K562 (cell line): ENCODE results near the gene TMEM95. TPM values are rescaled to one million over a fixed set of nuclear protein-coding genes. Genes with fewer than 3 reads are reported as not detected.

Source experiments
- ATAC-seq: fragments of 200-7000 bp; cut with Tn5 transposase; 3 replicates; pipeline ENCODE4 v1.9.1; 2020; ENCODE audit warnings: moderate library complexity
- BruUV-seq: library from RNA; stranded (reverse); fragments of 400-500 nt; replicated peaks from 2 replicates; lab custom pipeline; 2021; lab: Mats Ljungman, UMichigan
- CTCF ChIA-PET: fragments of 300-600 bp; formaldehyde crosslinking; extraction: SDS; loops from one replicate; lab custom pipeline; 2021; ENCODE audit warnings: low intra/inter-chr PET ratio; lab: Yijun Ruan, JAX
- POLR2A ChIA-PET: fragments of 300-600, 350-650 bp; sonication (Branson Sonifier 250); formaldehyde crosslinking; extraction: SDS; loops from one replicate; lab custom pipeline; 2021; ENCODE audit warnings: antibody characterized with exemption, inconsistent platforms; lab: Yijun Ruan, JAX
- DNase-seq, 4 experiments: peaks; one replicate each; pipeline versions ENCODE4 v3.0.0 to v3.0.0-alpha.2; 2011 to 2018; ENCODE audit warnings: low spot score in 3 of 4, mixed read lengths in 3 of 4; ENCODE audit errors: extremely low read depth in 1 of 4
- FAIRE-seq: peaks from 2 replicates; lab custom pipeline; 2011; peaks lifted over from hg19 to GRCh38; lab: Jason Lieb, UNC
- H2AFZ ChIP-seq: 2 replicates; pipeline ENCODE4 v1.6.0; 2011; ENCODE audit warnings: low read depth, low read length, control low read depth, inconsistent platforms
- H3K27ac ChIP-seq: fragments of 200-600 bp; 3 replicates; pipeline ENCODE4 v1.8.0; 2011; ENCODE audit warnings: low read depth, mild to moderate bottlenecking, control low read depth, inconsistent platforms, low read length, moderate library complexity, mixed read lengths; ENCODE audit errors: extremely low read depth
- H3K27me3 ChIP-seq, 2 experiments: fragments of 300-600 bp in 1 of 2; 2 replicates in 1 of 2; 3 replicates in 1 of 2; pipeline versions ENCODE4 v1.6.0 to v1.8.0; 2011; ENCODE audit warnings: inconsistent platforms in 2 of 2, low read length in 2 of 2, mild to moderate bottlenecking in 1 of 2, mixed read lengths in 1 of 2, moderate library complexity in 1 of 2; ENCODE audit not compliant: control insufficient read depth in 2 of 2, insufficient read depth in 2 of 2
- H3K36me3 ChIP-seq: fragments of 300-600 bp; 3 replicates; pipeline ENCODE4 v1.8.0; 2011; ENCODE audit warnings: mild to moderate bottlenecking, low read length, inconsistent platforms; ENCODE audit not compliant: control insufficient read depth, insufficient read depth
- H3K4me1 ChIP-seq, 2 experiments: fragments of 200-600 bp in 1 of 2; replicated peaks in 1 of 2; 2 replicates in 1 of 2; 3 replicates in 1 of 2; pipeline versions ENCODE4 v1.5.1 to v1.8.0; 2011; ENCODE audit warnings: inconsistent platforms in 2 of 2, low read length in 2 of 2, mild to moderate bottlenecking in 1 of 2, mixed read lengths in 1 of 2, moderate library complexity in 1 of 2; ENCODE audit not compliant: control insufficient read depth in 2 of 2, insufficient read depth in 2 of 2
- H3K4me2 ChIP-seq: 2 replicates; pipeline ENCODE4 v1.6.1; 2011; ENCODE audit warnings: low read length, control low read depth, inconsistent platforms, mixed read lengths; ENCODE audit not compliant: insufficient read depth
- H3K4me3 ChIP-seq: fragments of 200-600 bp; sonication (generic), shearing (Covaris generic); 2 replicates; pipeline ENCODE4 v1.5.1; 2016; ENCODE audit warnings: control low read depth, inconsistent platforms
- H3K79me2 ChIP-seq: fragments of 200-600 bp; 3 replicates; pipeline ENCODE4 v1.8.0; 2011; ENCODE audit warnings: low read length, inconsistent platforms; ENCODE audit not compliant: control insufficient read depth, insufficient read depth
- H3K9ac ChIP-seq, 2 experiments: 2 replicates each; pipeline versions ENCODE4 v1.6.0 to v1.6.1; 2011; ENCODE audit warnings: low read depth in 2 of 2, low read length in 2 of 2, control low read depth in 1 of 2, inconsistent platforms in 1 of 2, mild to moderate bottlenecking in 1 of 2, mixed read lengths in 1 of 2; ENCODE audit not compliant: insufficient read depth in 1 of 2
- H3K9me1 ChIP-seq: one replicate; pipeline ENCODE4 v1.6.0; 2011; ENCODE audit warnings: inconsistent platforms, mild to moderate bottlenecking, low read length, moderate library complexity; ENCODE audit not compliant: control insufficient read depth, insufficient read depth
- H3K9me3 ChIP-seq: replicated peaks from 2 replicates; pipeline ENCODE4 v1.5.1; 2011; ENCODE audit warnings: low read depth, low read length, inconsistent platforms; ENCODE audit not compliant: control insufficient read depth, insufficient read depth
- H4K20me1 ChIP-seq: replicated peaks from 2 replicates; pipeline ENCODE4 v1.6.1; 2011; ENCODE audit warnings: low read length, inconsistent platforms, mixed read lengths; ENCODE audit not compliant: control insufficient read depth, insufficient read depth
- CBX3 ChIP-seq, 2 experiments: IDR thresholded peaks; 1 replicate in 1 of 2; 2 replicates in 1 of 2; pipeline ENCODE4 v1.6.1; 2012; ENCODE audit warnings: inconsistent platforms in 2 of 2, low read length in 2 of 2, borderline replicate concordance in 1 of 2, control low read depth in 1 of 2
- GABPB1 ChIP-seq: sonication (generic); formaldehyde crosslinking; IDR thresholded peaks from 2 replicates; pipeline ENCODE4 v1.8.0; 2022; ENCODE audit warnings: mild to moderate bottlenecking, missing genetic modification reagents
- HMGN3 ChIP-seq: IDR thresholded peaks from 2 replicates; pipeline ENCODE4 v1.6.1; 2011; ENCODE audit warnings: borderline replicate concordance, low read depth, mild to moderate bottlenecking, mixed read lengths, low read length; ENCODE audit not compliant: insufficient read length; ENCODE audit errors: extremely low read depth
- KLF16 ChIP-seq: IDR thresholded peaks from 2 replicates; pipeline ENCODE4 v1.6.1; 2016; ENCODE audit warnings: antibody characterized with exemption
- RB1 ChIP-seq: fragments of 450-650 bp; IDR thresholded peaks from 2 replicates; pipeline ENCODE4 v1.6.1; 2017; ENCODE audit warnings: low read depth, mild to moderate bottlenecking
- RBM14 ChIP-seq: fragments of 200-400 bp; formaldehyde crosslinking; IDR thresholded peaks from 2 replicates; pipeline ENCODE4 v1.6.1; 2018; ENCODE audit warnings: low read depth, mild to moderate bottlenecking, low read length, moderate library complexity, borderline replicate concordance; ENCODE audit not compliant: insufficient read depth
- RBM15 ChIP-seq: fragments of 200-400 bp; formaldehyde crosslinking; IDR thresholded peaks from 2 replicates; pipeline ENCODE4 v1.6.1; 2018; ENCODE audit warnings: mild to moderate bottlenecking, low read length, moderate library complexity; ENCODE audit not compliant: insufficient read depth
- SETDB1 ChIP-seq: IDR thresholded peaks from one replicate; pipeline ENCODE4 v1.6.1; 2012; ENCODE audit warnings: low read length, control low read depth, inconsistent platforms
- TAF15 ChIP-seq: fragments of 200-400 bp; formaldehyde crosslinking; IDR thresholded peaks from 2 replicates; pipeline ENCODE4 v1.6.1; 2017; ENCODE audit warnings: mild to moderate bottlenecking, low read depth, low read length, moderate library complexity
- ZKSCAN3 ChIP-seq: fragments of 250-450 bp; sonication (Bioruptor Pico); IDR thresholded peaks from 2 replicates; pipeline ENCODE4 v1.4.0; 2020
- ZNF140 ChIP-seq: fragments of 250-450 bp; sonication (Bioruptor Pico); IDR thresholded peaks from 2 replicates; pipeline ENCODE4 v1.8.0; 2021; ENCODE audit warnings: moderate library complexity, mild to moderate bottlenecking, inconsistent platforms
- ZNF224 ChIP-seq: sonication (generic); formaldehyde crosslinking; IDR thresholded peaks from 2 replicates; pipeline ENCODE4 v1.8.0; 2022; ENCODE audit warnings: mild to moderate bottlenecking, missing genetic modification reagents
- ZNF586 ChIP-seq: fragments of 450-650 bp; formaldehyde crosslinking; conservative IDR thresholded peaks from 2 replicates; pipeline ENCODE4 v1.4.0; 2020; ENCODE audit warnings: mild to moderate bottlenecking, moderate library complexity
- WGBS: fragments of 100-300 bp; shearing (Covaris generic); methylation state at CpG from one replicate; pipeline ENCODE4 v1.1.6; 2016; ENCODE audit warnings: low coverage, mixed read lengths; ENCODE audit not compliant: insufficient coverage; ENCODE audit errors: missing lambda C conversion rate; 5-methylcytosine and 5-hydroxymethylcytosine counted together
- in situ Hi-C: fragments of 300-500 bp; cut with MboI; formaldehyde crosslinking; loops from 4 replicates; pipeline ENCODE4 v1.15.0; 2018; ENCODE audit warnings: inconsistent platforms, mixed read lengths
- intact Hi-C: fragments of 100-400 bp; cut with micrococcal nuclease; formaldehyde crosslinking; loops from 2 replicates; pipeline ENCODE4 v1.14.2; 2022
- polyA plus RNA-seq, 8 experiments: library from polyadenylated mRNA; depleted of rRNA in 4 of 8; stranded (reverse) in 5 of 8; unstranded in 3 of 8; fragments of >200 nt; fragmentation: Nextera tagmentation in 2 of 8; fragmentation: Illumina TruSeq in 1 of 8; extraction: Ambion mirVana in 2 of 8; extraction: Trizol in 1 of 8; gene quantifications; 2 replicates each; pipeline versions ENCODE4 v1.2.1 to v1.2.3, GENCODE V29; 2011 to 2014; ENCODE audit warnings: inconsistent platforms in 1 of 8, missing spikeins in 1 of 8
- total RNA-seq, 7 experiments: library from RNA; depleted of rRNA in 6 of 7; stranded (reverse); fragments of >200 nt in 6 of 7; fragmentation: Illumina TruSeq in 2 of 7; extraction: Trizol in 2 of 7; gene quantifications; 2 replicates each; pipeline versions ENCODE4 v1.2.1 to v1.2.3, GENCODE V29; 2011 to 2021; ENCODE audit warnings: low replicate concordance in 1 of 7
- TF ChIP-seq, protein P1 (sequence below): fragments of 450-650 bp; formaldehyde crosslinking; conservative IDR thresholded peaks from 2 replicates; pipeline ENCODE4 v1.4.0; 2022; ENCODE audit warnings: mild to moderate bottlenecking, missing genetic modification characterization
- TF ChIP-seq, protein P2 (sequence below): fragments of 250-450 bp; sonication (Bioruptor Pico); IDR thresholded peaks from 2 replicates; pipeline ENCODE4 v1.4.0; 2020; ENCODE audit warnings: mild to moderate bottlenecking, moderate library complexity
- TF ChIP-seq, protein P3 (sequence below): sonication (generic); formaldehyde crosslinking; IDR thresholded peaks from 2 replicates; pipeline ENCODE4 v1.8.1; 2023; ENCODE audit warnings: mild to moderate bottlenecking, missing genetic modification reagents

Gene TMEM95
- total and polyA plus RNA-seq, 9 of the 15 experiments (the other 6 are each of a cell fraction or from before 2014, with no cell fraction given) = not detected

DNA sequence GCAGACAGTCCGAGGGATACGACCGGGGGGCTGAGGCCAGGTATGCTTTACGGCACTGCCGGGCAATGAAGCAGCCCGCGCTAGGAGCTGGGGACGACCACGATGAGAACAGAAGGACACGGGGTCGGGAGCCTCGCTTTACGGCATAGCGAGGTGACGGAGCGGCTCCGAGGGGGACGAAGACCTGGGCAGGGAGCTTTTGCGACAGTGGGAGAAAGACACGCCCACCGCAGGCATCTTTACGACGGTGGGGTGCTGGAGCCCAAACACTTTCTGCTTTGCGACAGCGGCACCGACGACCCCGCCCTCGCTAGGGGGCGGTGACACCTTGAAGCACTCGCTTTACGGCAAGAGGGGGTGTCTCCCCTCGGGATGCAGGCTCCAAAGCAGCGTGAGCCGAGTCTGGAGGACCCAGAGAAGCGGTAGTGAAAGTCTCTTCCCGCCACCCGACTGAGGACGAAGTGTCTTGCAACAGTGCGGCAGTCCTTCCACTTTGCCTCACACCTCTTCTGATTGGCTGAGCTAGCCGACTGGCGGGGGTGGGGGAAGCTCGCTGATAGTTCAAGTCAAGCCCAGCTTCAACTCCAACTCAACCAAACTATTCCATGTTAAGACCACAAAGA is 25.5 kb upstream of the TMEM95 start:
- intact Hi-C loops (no loop called here), in situ Hi-C loops (no loop called here)
- CTCF ChIA-PET = no interaction called here
- peaks cover 15 to 37% of the 10 kb centered on the region in 2 experiments for H3K4me1 ChIP-seq
- no peaks in the 10 kb centered on the region for H4K20me1 ChIP-seq
- peak overlapping the region; percentile 91 to 99 for H3K9ac ChIP-seq
- H3K9me1 ChIP-seq = no peaks in the 10 kb centered on the region
- ATAC-seq = peak; percentile 83
- BruUV-seq = no TSS peak
- peak overlapping the region; percentile 82 for H3K4me2 ChIP-seq
- no peaks in the 10 kb centered on the region for H3K9me3 ChIP-seq
- H3K79me2 ChIP-seq = peaks cover 16% of the 10 kb centered on the region
- peak; percentile 93 to 97 (median 95) for DNase-seq
- no peaks in the 10 kb centered on the region for H3K27me3 ChIP-seq
- H2AFZ ChIP-seq = peak overlapping the region; percentile 98
- H3K36me3 ChIP-seq = peaks cover 21% of the 10 kb centered on the region; the same call in 1 of the 3 replicates
- peak overlapping the region; percentile 78 for H3K4me3 ChIP-seq
- WGBS = under 1% methylated on average over 42 of the region's 43 CpGs
- POLR2A ChIA-PET = interaction anchor here (0.6 to 2.4 kb wide), 9 partner anchors 12 to 156 kb away, joined by 3 to 21 read pairs (median 4); partner anchors contain the start of gene GABARAP
- peak overlapping the region; percentile 92 for H3K27ac ChIP-seq
- FAIRE-seq = peak; percentile 99
- TF ChIP-seq RBM15 (no peak), GABPB1 (peak; percentile 37; the same call in 1 of the 2 replicates), ZNF224 (no peak), ZKSCAN3 (CRISPR knock-in tag) (no peak), SETDB1 (no peak), ZNF140 (CRISPR knock-in tag) (no peak), CBX3 (IDR thresholded peaks at IDR 0.05; ENCODE audit: borderline replicate concordance in 1 of 2, low read length in 2 of 2) (no peak), TAF15 (no peak), HMGN3 (no peak), KLF16 (no peak), RB1 (no peak), RBM14 (no peak), ZNF586 (CRISPR knock-in tag) (no peak)
- TF ChIP-seq, protein P1, sequence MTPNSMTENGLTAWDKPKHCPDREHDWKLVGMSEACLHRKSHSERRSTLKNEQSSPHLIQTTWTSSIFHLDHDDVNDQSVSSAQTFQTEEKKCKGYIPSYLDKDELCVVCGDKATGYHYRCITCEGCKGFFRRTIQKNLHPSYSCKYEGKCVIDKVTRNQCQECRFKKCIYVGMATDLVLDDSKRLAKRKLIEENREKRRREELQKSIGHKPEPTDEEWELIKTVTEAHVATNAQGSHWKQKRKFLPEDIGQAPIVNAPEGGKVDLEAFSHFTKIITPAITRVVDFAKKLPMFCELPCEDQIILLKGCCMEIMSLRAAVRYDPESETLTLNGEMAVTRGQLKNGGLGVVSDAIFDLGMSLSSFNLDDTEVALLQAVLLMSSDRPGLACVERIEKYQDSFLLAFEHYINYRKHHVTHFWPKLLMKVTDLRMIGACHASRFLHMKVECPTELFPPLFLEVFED (CRISPR knock-in tag) = no peak
- TF ChIP-seq, protein P2, sequence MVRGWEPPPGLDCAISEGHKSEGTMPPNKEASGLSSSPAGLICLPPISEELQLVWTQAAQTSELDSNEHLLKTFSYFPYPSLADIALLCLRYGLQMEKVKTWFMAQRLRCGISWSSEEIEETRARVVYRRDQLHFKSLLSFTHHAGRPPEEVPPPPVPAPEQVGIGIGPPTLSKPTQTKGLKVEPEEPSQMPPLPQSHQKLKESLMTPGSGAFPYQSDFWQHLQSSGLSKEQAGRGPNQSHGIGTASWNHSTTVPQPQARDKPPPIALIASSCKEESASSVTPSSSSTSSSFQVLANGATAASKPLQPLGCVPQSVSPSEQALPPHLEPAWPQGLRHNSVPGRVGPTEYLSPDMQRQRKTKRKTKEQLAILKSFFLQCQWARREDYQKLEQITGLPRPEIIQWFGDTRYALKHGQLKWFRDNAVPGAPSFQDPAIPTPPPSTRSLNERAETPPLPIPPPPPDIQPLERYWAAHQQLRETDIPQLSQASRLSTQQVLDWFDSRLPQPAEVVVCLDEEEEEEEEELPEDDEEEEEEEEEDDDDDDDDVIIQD (CRISPR knock-in tag) = no peak
- TF ChIP-seq, protein P3, sequence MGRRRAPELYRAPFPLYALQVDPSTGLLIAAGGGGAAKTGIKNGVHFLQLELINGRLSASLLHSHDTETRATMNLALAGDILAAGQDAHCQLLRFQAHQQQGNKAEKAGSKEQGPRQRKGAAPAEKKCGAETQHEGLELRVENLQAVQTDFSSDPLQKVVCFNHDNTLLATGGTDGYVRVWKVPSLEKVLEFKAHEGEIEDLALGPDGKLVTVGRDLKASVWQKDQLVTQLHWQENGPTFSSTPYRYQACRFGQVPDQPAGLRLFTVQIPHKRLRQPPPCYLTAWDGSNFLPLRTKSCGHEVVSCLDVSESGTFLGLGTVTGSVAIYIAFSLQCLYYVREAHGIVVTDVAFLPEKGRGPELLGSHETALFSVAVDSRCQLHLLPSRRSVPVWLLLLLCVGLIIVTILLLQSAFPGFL (CRISPR knock-in tag) = no peak
